MM.1S (cell line): ENCODE measurements around the gene FIGNL1.

Source experiments
- DNase-seq: peaks from one replicate; pipeline ENCODE4 v3.0.0-alpha.2; 2015
- H2AFZ ChIP-seq: fragments of 300-600 bp; sonication (generic); 2 replicates; pipeline ENCODE4 v1.6.0; 2016; ENCODE audit warnings: antibody characterized with exemption, low read length
- H3F3A ChIP-seq: fragments of 300-600 bp; sonication (generic); 2 replicates; pipeline ENCODE4 v1.6.1; 2016; ENCODE audit warnings: mild to moderate bottlenecking, antibody characterized with exemption, low read length, moderate library complexity, mixed read lengths; ENCODE audit not compliant: insufficient read depth
- H3K27ac ChIP-seq: fragments of 300-600 bp; sonication (generic); 2 replicates; pipeline ENCODE4 v1.5.1; 2016; ENCODE audit warnings: mild to moderate bottlenecking, low read length
- H3K27me3 ChIP-seq: fragments of 300-600 bp; sonication (generic); replicated peaks from 2 replicates; pipeline ENCODE4 v1.6.0; 2016; ENCODE audit warnings: low read length; ENCODE audit not compliant: insufficient read depth
- H3K36me3 ChIP-seq: fragments of 300-600 bp; sonication (generic); replicated peaks from 2 replicates; pipeline ENCODE4 v1.6.1; 2016; ENCODE audit warnings: mild to moderate bottlenecking, low read length, mixed read lengths; ENCODE audit not compliant: insufficient read depth
- H3K4me1 ChIP-seq: fragments of 300-600 bp; sonication (generic); 2 replicates; pipeline ENCODE4 v1.6.1; 2016; ENCODE audit warnings: low read length, mixed read lengths
- H3K4me2 ChIP-seq: fragments of 300-600 bp; sonication (generic); 2 replicates; pipeline ENCODE4 v1.6.0; 2016; ENCODE audit warnings: low read depth, low read length
- H3K4me3 ChIP-seq: fragments of 300-600 bp; sonication (generic); 2 replicates; pipeline ENCODE4 v1.5.1; 2016; ENCODE audit warnings: low read length, mixed read lengths
- H3K79me2 ChIP-seq: fragments of 300-600 bp; sonication (generic); 2 replicates; pipeline ENCODE4 v1.6.1; 2016; ENCODE audit warnings: mixed run types, low read length, mixed read lengths
- H3K9ac ChIP-seq: fragments of 300-600 bp; sonication (generic); 2 replicates; pipeline ENCODE4 v1.6.1; 2016; ENCODE audit warnings: low read length, mixed read lengths
- H3K9me2 ChIP-seq: fragments of 300-600 bp; sonication (generic); replicated peaks from 2 replicates; pipeline ENCODE4 v1.6.1; 2016; ENCODE audit warnings: mild to moderate bottlenecking, low read length, mixed read lengths; ENCODE audit not compliant: insufficient read depth
- H3K9me3 ChIP-seq: fragments of 300-600 bp; sonication (generic); replicated peaks from 2 replicates; pipeline ENCODE4 v1.6.1; 2016; ENCODE audit warnings: mild to moderate bottlenecking, low read length, mixed read lengths; ENCODE audit not compliant: insufficient read depth
- H4K20me1 ChIP-seq: fragments of 300-600 bp; sonication (generic); 2 replicates; pipeline ENCODE4 v1.6.1; 2016; ENCODE audit warnings: mild to moderate bottlenecking, low read length, moderate library complexity, mixed read lengths; ENCODE audit not compliant: insufficient read depth
- EZH2 ChIP-seq: fragments of 300-600 bp; sonication (generic); optimal IDR thresholded peaks from 2 replicates; pipeline ENCODE3; 2017; ENCODE audit warnings: low read depth, mild to moderate bottlenecking, antibody characterized with exemption, low read length, mixed read lengths
- EZH2phosphoT487 ChIP-seq: fragments of 300-600 bp; sonication (generic); IDR thresholded peaks from 2 replicates; pipeline ENCODE4 v1.6.1; 2018; ENCODE audit warnings: antibody characterized with exemption, low read length
- TF ChIP-seq, protein P1 (sequence below): fragments of 300-600 bp; sonication (generic); IDR thresholded peaks from 2 replicates; pipeline ENCODE4 v1.5.1; 2016; ENCODE audit warnings: antibody characterized with exemption, low read length, mixed read lengths

FIGNL1 gene

DNA sequence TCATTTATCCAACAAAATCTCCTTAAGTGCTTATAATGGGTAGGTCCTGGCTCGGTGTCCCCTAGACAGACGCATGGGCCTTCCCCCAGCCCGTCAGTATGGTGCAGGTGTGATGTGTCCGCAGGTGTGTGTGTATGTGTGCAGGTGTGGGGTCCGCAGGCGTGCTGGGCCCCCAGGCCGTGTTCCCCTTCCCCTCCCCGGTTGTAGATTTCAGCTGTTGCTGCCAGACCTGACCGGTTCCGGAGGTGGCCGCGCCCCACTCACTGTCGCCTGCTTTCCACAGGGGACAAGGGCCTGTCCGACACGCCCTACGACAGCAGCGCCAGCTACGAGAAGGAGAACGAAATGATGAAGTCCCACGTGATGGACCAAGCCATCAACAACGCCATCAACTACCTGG, 50.5 kb downstream of the FIGNL1 start:
- Histone ChIP-seq H3F3A (peaks cover 12% of the 10 kb centered on the region; the same call in 1 of the 2 replicates), H3K4me2 (no peak overlapping the region), H3K9ac (no peak overlapping the region), H3K9me3 (no peaks in the 10 kb centered on the region), H3K4me1 (peaks cover 26% of the 10 kb centered on the region), H4K20me1 (no peaks in the 10 kb centered on the region), H3K36me3 (peaks cover 11% of the 10 kb centered on the region), H3K4me3 (no peak overlapping the region), H2AFZ (no peak overlapping the region), H3K27me3 (no peaks in the 10 kb centered on the region), H3K79me2 (peaks cover 39% of the 10 kb centered on the region), H3K9me2 (no peaks in the 10 kb centered on the region), H3K27ac (no peak overlapping the region)
- no peak for DNase-seq
- no peak for TF ChIP-seq EZH2phosphoT487
- no peak for TF ChIP-seq EZH2
- TF ChIP-seq, protein P1, sequence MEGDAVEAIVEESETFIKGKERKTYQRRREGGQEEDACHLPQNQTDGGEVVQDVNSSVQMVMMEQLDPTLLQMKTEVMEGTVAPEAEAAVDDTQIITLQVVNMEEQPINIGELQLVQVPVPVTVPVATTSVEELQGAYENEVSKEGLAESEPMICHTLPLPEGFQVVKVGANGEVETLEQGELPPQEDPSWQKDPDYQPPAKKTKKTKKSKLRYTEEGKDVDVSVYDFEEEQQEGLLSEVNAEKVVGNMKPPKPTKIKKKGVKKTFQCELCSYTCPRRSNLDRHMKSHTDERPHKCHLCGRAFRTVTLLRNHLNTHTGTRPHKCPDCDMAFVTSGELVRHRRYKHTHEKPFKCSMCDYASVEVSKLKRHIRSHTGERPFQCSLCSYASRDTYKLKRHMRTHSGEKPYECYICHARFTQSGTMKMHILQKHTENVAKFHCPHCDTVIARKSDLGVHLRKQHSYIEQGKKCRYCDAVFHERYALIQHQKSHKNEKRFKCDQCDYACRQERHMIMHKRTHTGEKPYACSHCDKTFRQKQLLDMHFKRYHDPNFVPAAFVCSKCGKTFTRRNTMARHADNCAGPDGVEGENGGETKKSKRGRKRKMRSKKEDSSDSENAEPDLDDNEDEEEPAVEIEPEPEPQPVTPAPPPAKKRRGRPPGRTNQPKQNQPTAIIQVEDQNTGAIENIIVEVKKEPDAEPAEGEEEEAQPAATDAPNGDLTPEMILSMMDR: no peak

GRCh38 chr7:50399206-50399605, 50.9 kb downstream of the FIGNL1 start:
- peaks cover 12% of the 10 kb centered on the region; the same call in 1 of the 2 replicates for H3F3A ChIP-seq
- H3K4me1 ChIP-seq: peaks cover 26% of the 10 kb centered on the region
- H3K9ac ChIP-seq: no peak overlapping the region
- H3K79me2 ChIP-seq: peaks cover 43% of the 10 kb centered on the region
- no peaks in the 10 kb centered on the region for H3K9me3 ChIP-seq
- no peak overlapping the region for H2AFZ ChIP-seq
- H3K9me2 ChIP-seq: no peaks in the 10 kb centered on the region
- no peaks in the 10 kb centered on the region for H4K20me1 ChIP-seq
- no peak overlapping the region for H3K4me3 ChIP-seq
- no peaks in the 10 kb centered on the region for H3K27me3 ChIP-seq
- no peak overlapping the region for H3K4me2 ChIP-seq
- peaks cover 11% of the 10 kb centered on the region for H3K36me3 ChIP-seq
- no peak overlapping the region for H3K27ac ChIP-seq
- TF ChIP-seq, protein P1: no peak
- TF ChIP-seq EZH2phosphoT487: no peak
- no peak for TF ChIP-seq EZH2
- no peak for DNase-seq

DNA sequence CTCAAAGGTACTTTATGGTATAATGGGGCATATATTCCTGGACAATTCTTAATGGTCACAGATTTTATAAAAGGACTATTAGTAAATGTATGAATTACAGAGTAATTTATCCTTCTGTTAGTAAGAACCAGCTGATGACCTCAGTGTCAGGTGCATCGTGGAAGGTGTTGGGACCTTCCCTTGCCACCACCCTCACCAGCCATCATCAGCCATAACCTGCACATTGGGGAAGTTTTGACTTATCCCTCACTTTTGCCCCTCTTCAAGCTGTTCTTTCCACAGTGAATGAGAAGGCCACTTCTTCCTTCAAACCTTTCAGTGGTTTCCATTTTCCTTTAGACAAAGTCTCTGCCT, 52.2 kb downstream of the FIGNL1 start:
- no peak overlapping the region for H3K4me2 ChIP-seq
- H3K4me1 ChIP-seq: peaks cover 35% of the 10 kb centered on the region
- no peak overlapping the region for H3K9ac ChIP-seq
- H2AFZ ChIP-seq: no peak overlapping the region
- no peak overlapping the region for H3K4me3 ChIP-seq
- H3K27me3 ChIP-seq: no peaks in the 10 kb centered on the region
- peaks cover 53% of the 10 kb centered on the region for H3K79me2 ChIP-seq
- peaks cover 12% of the 10 kb centered on the region; the same call in 1 of the 2 replicates for H3F3A ChIP-seq
- TF ChIP-seq EZH2: no peak
- TF ChIP-seq, protein P1: no peak
- no peak for TF ChIP-seq EZH2phosphoT487
- H3K27ac ChIP-seq: peak overlapping the region; percentile 49; the same call in 1 of the 2 replicates
- DNase-seq: no peak
- no peaks in the 10 kb centered on the region for H4K20me1 ChIP-seq
- no peaks in the 10 kb centered on the region for H3K9me2 ChIP-seq
- no peaks in the 10 kb centered on the region for H3K9me3 ChIP-seq
- peaks cover 11% of the 10 kb centered on the region for H3K36me3 ChIP-seq
